ENCODE results near the gene ZNF627.
A peak's percentile ranks its signal among the peaks of the same experiment; 100 is the strongest.

Gene ZNF627

GRCh38 chr19:11658970-11659369 lies 61.7 kb downstream of the ZNF627 start:
- WGBS (ENCODE audit: extremely low coverage, insufficient coverage, insufficient read length), result no CpG with 5 or more reads among the region's 7 CpGs
- no peaks in the 10 kb centered on the region for H3K79me2 ChIP-seq (ENCODE audit: control insufficient read depth, insufficient read depth, low read length, poor library complexity)

GRCh38 chr19:11659612-11660011 lies 62.3 kb downstream of the ZNF627 start:
- no CpG with 5 or more reads among the region's 1 CpG for WGBS (ENCODE audit: extremely low coverage, insufficient coverage, insufficient read length)
- Histone ChIP-seq H3K4ac (ENCODE audit: low read depth, low read length) (no peak overlapping the region), H3K27me3 (ENCODE audit: insufficient read depth, low read length) (no peaks in the 10 kb centered on the region), H3K79me1 (ENCODE audit: low read length) (no peaks in the 10 kb centered on the region), H3K9ac (ENCODE audit: low read length) (no peak overlapping the region), H2AFZ (ENCODE audit: insufficient read depth, low read length, poor library complexity) (no peak overlapping the region), H3K4me1 (ENCODE audit: control insufficient read depth in 1 of 2, insufficient read depth in 2 of 2, low read length in 2 of 2) (no peaks in the 10 kb centered on the region), H3K14ac (ENCODE audit: low read length) (no peak overlapping the region), H4K8ac (ENCODE audit: low read depth, low read length) (no peak overlapping the region), H3K9me3 (ENCODE audit: insufficient read depth, low read depth, low read length) (no peaks in the 10 kb centered on the region), H2BK5ac (ENCODE audit: low read depth, low read length, poor library complexity) (no peak overlapping the region), H3K23ac (ENCODE audit: low read length) (no peak overlapping the region), H3K4me2 (ENCODE audit: low read length) (no peak overlapping the region), H3K36me3 (ENCODE audit: control insufficient read depth in 1 of 2, insufficient read depth in 2 of 2, low read length in 2 of 2) (peaks cover 2 to 4% of the 10 kb centered on the region in 2 experiments), H4K91ac (ENCODE audit: low read depth, low read length) (no peak overlapping the region), H3K79me2 (ENCODE audit: control insufficient read depth, insufficient read depth, low read length, poor library complexity) (no peaks in the 10 kb centered on the region), H3K27ac (ENCODE audit: low read depth, low read length) (no peak overlapping the region), H2BK12ac (ENCODE audit: low read length) (no peak overlapping the region), H3K18ac (ENCODE audit: low read length) (no peak overlapping the region), H3K4me3 (ENCODE audit: low read depth, low read length) (no peak overlapping the region), H2AK5ac (ENCODE audit: low read length) (no peak overlapping the region), H4K12ac (ENCODE audit: low read depth, low read length) (no peak overlapping the region), H2BK120ac (ENCODE audit: insufficient read depth, low read length, poor library complexity) (no peak overlapping the region)
- DNase-seq, result peak; percentile 14 to 60

More at GRCh38 chr19:11658970-11659369, 61.7 kb downstream of the ZNF627 start:
- no peak overlapping the region for H3K9ac ChIP-seq (ENCODE audit: low read length)
- H3K23ac ChIP-seq (ENCODE audit: low read length), result no peak overlapping the region
- H4K12ac ChIP-seq (ENCODE audit: low read depth, low read length), result no peak overlapping the region
- H3K79me1 ChIP-seq (ENCODE audit: low read length), result no peaks in the 10 kb centered on the region
- no peaks in the 10 kb centered on the region for H3K9me3 ChIP-seq (ENCODE audit: insufficient read depth, low read depth, low read length)
- H2AK5ac ChIP-seq (ENCODE audit: low read length), result no peak overlapping the region
- H2BK120ac ChIP-seq (ENCODE audit: insufficient read depth, low read length, poor library complexity), result no peak overlapping the region
- DNase-seq, result no peak
- no peaks in the 10 kb centered on the region for H3K4me1 ChIP-seq (ENCODE audit: control insufficient read depth in 1 of 2, insufficient read depth in 2 of 2, low read length in 2 of 2)
- no peak overlapping the region for H4K91ac ChIP-seq (ENCODE audit: low read depth, low read length)
- no peak overlapping the region for H4K8ac ChIP-seq (ENCODE audit: low read depth, low read length)
- H3K27ac ChIP-seq (ENCODE audit: low read depth, low read length), result no peak overlapping the region
- peaks cover 5 to 9% of the 10 kb centered on the region in 2 experiments for H3K36me3 ChIP-seq (ENCODE audit: control insufficient read depth in 1 of 2, insufficient read depth in 2 of 2, low read length in 2 of 2)
- H2BK12ac ChIP-seq (ENCODE audit: low read length), result no peak overlapping the region
- no peak overlapping the region for H2BK5ac ChIP-seq (ENCODE audit: low read depth, low read length, poor library complexity)
- no peaks in the 10 kb centered on the region for H3K27me3 ChIP-seq (ENCODE audit: insufficient read depth, low read length)
- no peak overlapping the region for H3K4me3 ChIP-seq (ENCODE audit: low read depth, low read length)
- H3K14ac ChIP-seq (ENCODE audit: low read length), result no peak overlapping the region
- no peak overlapping the region for H3K4ac ChIP-seq (ENCODE audit: low read depth, low read length)
- no peak overlapping the region for H3K18ac ChIP-seq (ENCODE audit: low read length)
- H3K4me2 ChIP-seq (ENCODE audit: low read length), result no peak overlapping the region
- H2AFZ ChIP-seq (ENCODE audit: insufficient read depth, low read length, poor library complexity), result no peak overlapping the region

- H2BK120ac ChIP-seq (ENCODE audit: insufficient read depth, low read length, poor library complexity), result no peak overlapping the region
- WGBS (ENCODE audit: extremely low coverage, insufficient coverage, insufficient read length), result no CpG with 5 or more reads among the region's 30 CpGs
- H3K4ac ChIP-seq (ENCODE audit: low read depth, low read length), result no peak overlapping the region
- no peak overlapping the region for H3K18ac ChIP-seq (ENCODE audit: low read length)
- H3K23ac ChIP-seq (ENCODE audit: low read length), result no peak overlapping the region
- H3K79me1 ChIP-seq (ENCODE audit: low read length), result no peaks in the 10 kb centered on the region
- H2BK12ac ChIP-seq (ENCODE audit: low read length), result no peak overlapping the region
- no peak overlapping the region for H3K14ac ChIP-seq (ENCODE audit: low read length)
- no peak for DNase-seq
- no peak overlapping the region for H3K4me3 ChIP-seq (ENCODE audit: low read depth, low read length)
- no peak overlapping the region for H3K9ac ChIP-seq (ENCODE audit: low read length)
- H3K79me2 ChIP-seq (ENCODE audit: control insufficient read depth, insufficient read depth, low read length, poor library complexity), result no peaks in the 10 kb centered on the region
- H2AK5ac ChIP-seq (ENCODE audit: low read length), result no peak overlapping the region
- no peaks in the 10 kb centered on the region for H3K4me1 ChIP-seq (ENCODE audit: control insufficient read depth in 1 of 2, insufficient read depth in 2 of 2, low read length in 2 of 2)
- no peak overlapping the region for H2BK5ac ChIP-seq (ENCODE audit: low read depth, low read length, poor library complexity)
- no peak overlapping the region for H2AFZ ChIP-seq (ENCODE audit: insufficient read depth, low read length, poor library complexity)
- H4K12ac ChIP-seq (ENCODE audit: low read depth, low read length), result no peak overlapping the region
- H3K27me3 ChIP-seq (ENCODE audit: insufficient read depth, low read length), result no peaks in the 10 kb centered on the region
- H3K4me2 ChIP-seq (ENCODE audit: low read length), result no peak overlapping the region
- peaks cover 2 to 4% of the 10 kb centered on the region in 2 experiments for H3K36me3 ChIP-seq (ENCODE audit: control insufficient read depth in 1 of 2, insufficient read depth in 2 of 2, low read length in 2 of 2)
- peaks cover 2% of the 10 kb centered on the region for H3K9me3 ChIP-seq (ENCODE audit: insufficient read depth, low read depth, low read length)
- H3K27ac ChIP-seq (ENCODE audit: low read depth, low read length), result no peak overlapping the region
- H4K91ac ChIP-seq (ENCODE audit: low read depth, low read length), result no peak overlapping the region
- H4K8ac ChIP-seq (ENCODE audit: low read depth, low read length), result no peak overlapping the region
Measured at GRCh38 chr19:11662278-11662677, 65.0 kb downstream of the ZNF627 start.

DNA sequence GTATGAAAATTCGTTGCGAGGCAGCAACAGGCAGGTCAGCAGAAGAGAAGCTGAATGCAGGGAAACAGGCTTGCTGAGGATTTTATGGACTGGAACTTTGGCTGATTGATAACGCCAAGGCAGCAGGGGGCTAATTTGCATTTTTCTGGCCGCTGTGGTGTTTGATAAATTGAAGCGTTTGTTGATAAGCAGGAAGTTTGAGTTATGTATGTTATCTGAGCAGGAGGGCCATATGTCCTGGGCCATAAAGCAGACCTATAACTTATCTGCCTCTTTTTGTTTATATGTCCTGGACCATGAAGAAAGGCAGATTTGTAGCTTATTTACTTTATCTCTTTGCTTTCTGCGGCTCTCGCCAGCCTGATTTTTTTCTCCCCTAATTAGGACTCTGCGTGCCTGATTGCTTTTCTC lies 65.9 kb downstream of the ZNF627 start:
- no peaks in the 10 kb centered on the region for H3K79me1 ChIP-seq (ENCODE audit: low read length)
- no peak overlapping the region for H3K14ac ChIP-seq (ENCODE audit: low read length)
- no peak overlapping the region for H2AFZ ChIP-seq (ENCODE audit: insufficient read depth, low read length, poor library complexity)
- no peaks in the 10 kb centered on the region for H3K79me2 ChIP-seq (ENCODE audit: control insufficient read depth, insufficient read depth, low read length, poor library complexity)
- H3K36me3 ChIP-seq (ENCODE audit: control insufficient read depth in 1 of 2, insufficient read depth in 2 of 2, low read length in 2 of 2), result peaks cover 4% of the 10 kb centered on the region in 2 experiments
- no peak overlapping the region for H3K9ac ChIP-seq (ENCODE audit: low read length)
- H4K91ac ChIP-seq (ENCODE audit: low read depth, low read length), result no peak overlapping the region
- H3K27me3 ChIP-seq (ENCODE audit: insufficient read depth, low read length), result no peaks in the 10 kb centered on the region
- no peak overlapping the region for H4K8ac ChIP-seq (ENCODE audit: low read depth, low read length)
- no CpG with 5 or more reads among the region's 8 CpGs for WGBS (ENCODE audit: extremely low coverage, insufficient coverage, insufficient read length)
- peaks cover 2% of the 10 kb centered on the region for H3K9me3 ChIP-seq (ENCODE audit: insufficient read depth, low read depth, low read length)
- DNase-seq, result no peak
- no peak overlapping the region for H3K18ac ChIP-seq (ENCODE audit: low read length)
- H3K23ac ChIP-seq (ENCODE audit: low read length), result no peak overlapping the region
- H3K4me2 ChIP-seq (ENCODE audit: low read length), result no peak overlapping the region
- H3K27ac ChIP-seq (ENCODE audit: low read depth, low read length), result no peak overlapping the region
- H3K4ac ChIP-seq (ENCODE audit: low read depth, low read length), result no peak overlapping the region
- no peak overlapping the region for H3K4me3 ChIP-seq (ENCODE audit: low read depth, low read length)
- H2BK5ac ChIP-seq (ENCODE audit: low read depth, low read length, poor library complexity), result no peak overlapping the region
- H2AK5ac ChIP-seq (ENCODE audit: low read length), result no peak overlapping the region
- no peak overlapping the region for H2BK120ac ChIP-seq (ENCODE audit: insufficient read depth, low read length, poor library complexity)
- no peak overlapping the region for H2BK12ac ChIP-seq (ENCODE audit: low read length)
- H4K12ac ChIP-seq (ENCODE audit: low read depth, low read length), result no peak overlapping the region
- no peaks in the 10 kb centered on the region for H3K4me1 ChIP-seq (ENCODE audit: control insufficient read depth in 1 of 2, insufficient read depth in 2 of 2, low read length in 2 of 2)
